GM21526 (cell line): ENCODE data around the gene CTDP1.

ENCODE experiments used
- ATAC-seq: cut with Tn5 transposase; IDR thresholded peaks from one replicate; pipeline ENCODE4 v1.9.1; 2021; ENCODE audit warnings: moderate library complexity; ENCODE audit not compliant: unreplicated experiment, low FRiP score

Gene CTDP1

GRCh38 chr18:79644006-79644665 lies 35.5 kb upstream of the CTDP1 start:
- ATAC-seq = peak; percentile 84

GRCh38 chr18:79644666-79645057 lies 34.9 kb upstream of the CTDP1 start:
- ATAC-seq = no peak

GRCh38 chr18:79645291-79645983 lies 34.2 kb upstream of the CTDP1 start:
- ATAC-seq = no peak

GRCh38 chr18:79647307-79647706 lies 32.3 kb upstream of the CTDP1 start:
- no peak for ATAC-seq

- no peak for ATAC-seq
Observed at GRCh38 chr18:79650959-79651358, 28.6 kb upstream of the CTDP1 start.

GRCh38 chr18:79657342-79657996 lies 22.1 kb upstream of the CTDP1 start:
- no peak for ATAC-seq

- no peak for ATAC-seq
Observed at GRCh38 chr18:79658366-79658765, 21.2 kb upstream of the CTDP1 start.

GRCh38 chr18:79659733-79660132 lies 19.9 kb upstream of the CTDP1 start:
- no peak for ATAC-seq

- no peak for ATAC-seq
Observed at GRCh38 chr18:79662034-79662433, 17.6 kb upstream of the CTDP1 start.

GRCh38 chr18:79662439-79662838 lies 17.2 kb upstream of the CTDP1 start:
- no peak for ATAC-seq

- no peak for ATAC-seq
Observed at GRCh38 chr18:79664525-79665125, 15.0 kb upstream of the CTDP1 start.

- no peak for ATAC-seq
Observed at GRCh38 chr18:79668203-79668602, 11.4 kb upstream of the CTDP1 start.

GRCh38 chr18:79672490-79673276 lies 6.9 kb upstream of the CTDP1 start:
- no peak for ATAC-seq

- no peak for ATAC-seq
Observed at GRCh38 chr18:79677221-79677620, 2.4 kb upstream of the CTDP1 start.

GRCh38 chr18:79677840-79678239 lies 1.8 kb upstream of the CTDP1 start:
- no peak for ATAC-seq

GRCh38 chr18:79678665-79679551 lies 695 bp upstream of the CTDP1 start:
- peak; percentile 91 for ATAC-seq

GRCh38 chr18:79680100-79680879 lies 687 bp downstream of the CTDP1 start:
- peak; percentile 8 for ATAC-seq

- no peak for ATAC-seq
Observed at GRCh38 chr18:79680891-79681339, 1.3 kb downstream of the CTDP1 start.
